ENCODE measurements around the gene STIP1.

Gene STIP1

DNA sequence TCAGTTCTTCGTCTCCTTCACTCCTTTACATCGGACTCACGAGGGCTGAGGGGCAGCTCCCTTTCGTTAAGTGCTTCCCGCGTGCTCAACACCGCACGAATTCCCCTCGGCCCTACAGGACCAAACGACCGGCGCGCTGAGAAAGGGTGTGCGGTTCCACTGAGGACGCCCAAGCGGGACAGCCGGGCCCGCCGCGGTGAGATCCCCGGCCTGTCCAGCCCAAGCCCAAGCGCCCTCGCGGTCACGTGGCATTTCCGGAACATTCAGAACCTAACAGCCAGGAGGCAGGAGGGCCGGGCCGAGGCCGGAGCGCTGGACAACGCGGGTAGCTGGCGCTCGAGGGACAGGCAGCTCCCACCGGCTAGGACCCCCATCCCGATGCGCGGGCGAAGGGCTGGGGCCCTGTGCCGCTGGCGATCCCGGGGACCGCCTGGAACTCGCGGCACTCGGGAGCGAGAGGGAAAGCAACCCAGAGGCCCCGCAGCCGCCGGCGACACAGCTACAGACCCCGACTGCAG lies 737 bp upstream of the STIP1 start:
- in situ Hi-C loops (cut with HindIII; ENCODE audit: low pct_ligation_motif_present, low pct_unique_long_range_greater_than_20kb, low sequenced_read_pairs) = no loop called here
- peak; percentile 80 for DNase-seq

DNA sequence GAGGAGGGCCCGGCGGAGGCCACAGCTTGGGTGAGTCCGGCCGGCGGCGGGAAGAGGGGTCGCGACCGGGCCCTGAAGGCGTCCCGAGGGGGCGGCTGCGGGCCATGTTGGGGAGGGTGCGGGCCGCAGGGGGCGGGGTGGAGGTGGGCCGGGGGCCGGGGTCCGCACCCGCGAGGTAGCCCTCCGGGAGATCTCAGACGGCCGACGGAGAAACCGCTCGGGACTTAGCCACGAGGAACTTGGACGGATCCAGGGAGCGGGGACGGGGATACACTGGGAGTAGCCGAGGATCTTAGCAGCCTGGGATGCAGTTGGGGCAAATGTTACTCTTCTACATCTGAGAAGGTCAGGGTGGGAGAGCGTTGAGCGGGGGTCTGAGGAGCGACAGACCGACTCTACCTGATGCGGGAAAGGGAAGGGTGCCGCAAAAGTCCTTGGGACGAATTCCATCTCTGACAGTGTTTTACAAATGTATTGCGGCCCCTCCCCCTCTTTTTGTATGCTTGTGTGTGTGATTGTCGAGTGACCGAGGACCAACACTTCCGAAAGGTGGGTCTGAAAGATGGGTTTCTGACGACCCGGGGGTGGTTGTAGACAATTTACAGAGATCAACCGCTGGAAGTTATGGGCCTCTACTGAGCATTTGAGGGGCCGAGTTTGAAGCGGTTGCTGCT lies 658 bp downstream of the STIP1 start:
- DNase-seq = no peak

DNA sequence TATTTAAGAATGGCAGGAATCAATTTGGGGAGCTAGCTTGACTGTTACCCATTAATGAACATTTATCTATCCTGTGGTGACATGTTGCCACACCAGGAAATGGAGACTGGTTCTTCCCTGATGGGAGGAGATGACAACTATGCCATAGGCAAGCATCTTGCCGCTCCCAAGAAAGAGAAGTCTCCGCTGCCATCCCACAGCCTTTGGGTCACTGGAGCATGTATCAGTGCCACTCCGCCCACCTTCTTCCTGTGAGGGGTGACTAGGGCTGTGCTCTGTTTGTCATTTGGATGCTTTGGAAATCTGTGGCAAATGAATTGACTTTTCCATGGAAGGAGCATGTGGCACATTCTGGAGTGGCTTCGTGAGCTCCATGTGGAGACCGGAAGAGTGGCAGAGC lies 6.5 kb downstream of the STIP1 start:
- in situ Hi-C loops (cut with HindIII; ENCODE audit: low pct_ligation_motif_present, low pct_unique_long_range_greater_than_20kb, low sequenced_read_pairs) = no loop called here
- DNase-seq = no peak

More for the DNA sequence above, 658 bp downstream of the STIP1 start:
- in situ Hi-C loops (cut with HindIII; ENCODE audit: low pct_ligation_motif_present, low pct_unique_long_range_greater_than_20kb, low sequenced_read_pairs) = no loop called here

DNA sequence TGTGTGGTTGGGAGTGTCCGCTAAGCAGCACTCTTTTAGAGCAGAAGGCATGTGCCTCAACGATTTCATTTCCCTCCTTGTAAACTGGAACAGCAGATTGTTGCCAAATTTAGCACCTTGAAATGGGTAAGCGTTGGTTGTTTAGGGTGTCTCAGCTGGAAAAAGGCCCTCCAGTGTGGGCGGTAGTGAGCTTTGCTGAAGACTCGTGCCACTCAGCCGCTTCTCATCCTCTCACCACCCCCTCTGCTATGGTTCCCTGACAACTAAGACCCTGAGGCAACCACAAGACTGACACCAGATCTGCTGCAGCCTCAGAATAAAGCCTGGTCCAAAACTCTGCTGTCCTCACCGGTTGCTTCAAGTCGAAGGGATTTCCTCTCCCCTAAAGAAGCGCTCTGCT lies 10.7 kb downstream of the STIP1 start:
- in situ Hi-C loops (cut with HindIII; ENCODE audit: low pct_ligation_motif_present, low pct_unique_long_range_greater_than_20kb, low sequenced_read_pairs) = no loop called here
- DNase-seq = no peak

DNA sequence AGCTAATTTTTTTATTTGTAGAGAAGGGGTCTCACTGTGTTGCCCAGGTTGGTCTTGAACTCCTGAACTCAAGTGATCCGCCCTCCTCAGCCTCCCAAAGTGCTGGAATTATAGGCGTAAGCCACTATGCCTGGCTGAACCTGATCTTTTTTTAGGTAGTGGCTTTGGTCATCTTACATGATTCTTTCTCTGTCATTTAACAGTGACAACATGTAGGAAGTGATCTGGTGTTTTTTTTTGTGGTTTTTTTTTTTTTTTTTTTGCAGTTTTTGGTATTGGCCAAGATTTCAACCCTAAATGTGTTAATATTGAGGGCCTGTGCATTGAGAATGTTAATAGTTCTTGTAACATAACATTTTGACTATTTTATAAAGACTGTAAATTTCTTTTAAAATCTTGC lies 12.5 kb downstream of the STIP1 start:
- in situ Hi-C loops (cut with HindIII; ENCODE audit: low pct_ligation_motif_present, low pct_unique_long_range_greater_than_20kb, low sequenced_read_pairs) = no loop called here
- no peak for DNase-seq

DNA sequence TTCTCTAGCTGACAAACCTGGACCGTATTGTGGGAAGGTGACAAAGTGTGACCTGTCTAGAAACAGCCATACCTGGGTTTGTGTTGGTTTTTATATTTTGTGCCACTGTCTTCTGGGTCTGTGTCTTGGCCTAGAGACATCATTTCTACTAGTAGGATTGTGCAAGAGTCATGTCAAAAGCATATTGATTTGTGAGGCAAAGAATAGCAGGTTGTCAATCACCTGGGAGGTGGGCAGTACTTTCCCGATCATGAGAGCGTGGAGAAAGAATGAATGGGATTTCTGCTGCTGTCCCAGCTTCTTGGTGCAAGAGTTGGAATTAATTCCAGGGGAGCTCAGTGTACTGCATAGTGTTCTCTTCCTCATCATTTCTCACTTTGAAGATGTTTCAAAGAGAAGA lies 15.6 kb downstream of the STIP1 start:
- in situ Hi-C loops (cut with HindIII; ENCODE audit: low pct_ligation_motif_present, low pct_unique_long_range_greater_than_20kb, low sequenced_read_pairs) = no loop called here
- no peak for DNase-seq

DNA sequence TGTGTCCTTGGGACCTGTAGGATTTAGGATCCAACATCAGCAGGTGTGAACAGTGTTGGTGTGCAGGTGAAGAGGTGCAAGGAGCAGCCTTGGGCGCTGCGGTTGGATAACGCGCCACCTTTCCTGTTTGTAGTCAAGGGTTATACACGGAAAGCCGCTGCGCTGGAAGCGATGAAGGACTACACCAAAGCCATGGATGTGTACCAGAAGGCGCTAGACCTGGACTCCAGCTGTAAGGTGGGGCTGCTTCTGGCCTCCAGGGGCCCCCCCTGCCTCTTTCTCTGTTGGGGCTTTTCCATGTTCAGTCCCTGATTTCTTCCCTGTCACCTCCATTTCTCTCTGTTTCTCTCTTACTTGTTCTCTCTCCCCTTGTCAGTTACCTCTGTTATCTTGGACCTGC lies 17.0 kb downstream of the STIP1 start:
- in situ Hi-C loops (cut with HindIII; ENCODE audit: low pct_ligation_motif_present, low pct_unique_long_range_greater_than_20kb, low sequenced_read_pairs) = no loop called here
- DNase-seq = no peak

DNA sequence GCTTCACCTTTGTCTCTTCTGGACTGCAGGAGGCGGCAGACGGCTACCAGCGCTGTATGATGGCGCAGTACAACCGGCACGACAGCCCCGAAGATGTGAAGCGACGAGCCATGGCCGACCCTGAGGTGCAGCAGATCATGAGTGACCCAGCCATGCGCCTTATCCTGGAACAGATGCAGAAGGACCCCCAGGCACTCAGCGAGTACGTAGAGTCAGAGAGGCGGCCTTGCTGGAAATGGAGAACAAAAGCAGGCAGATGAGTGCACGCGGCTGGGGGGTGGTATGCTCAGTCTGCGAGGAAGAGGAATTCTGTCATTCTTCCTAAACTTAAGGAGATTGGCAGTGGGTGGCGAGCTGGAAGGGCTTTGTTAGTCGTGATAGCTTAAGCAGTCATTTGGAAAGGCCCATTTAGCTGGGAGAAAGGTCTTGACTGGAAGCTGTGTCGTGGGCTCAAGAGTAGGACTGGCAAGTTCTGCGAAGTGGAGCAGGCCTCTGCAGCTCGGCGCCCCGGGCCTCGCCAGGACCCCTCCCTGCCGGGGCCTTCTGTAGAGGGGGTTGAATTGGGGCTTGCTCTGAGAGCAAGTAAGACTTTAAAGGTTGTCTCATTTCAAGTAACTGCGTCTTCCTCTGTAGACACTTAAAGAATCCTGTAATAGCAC lies 17.6 kb downstream of the STIP1 start:
- in situ Hi-C loops (cut with HindIII; ENCODE audit: low pct_ligation_motif_present, low pct_unique_long_range_greater_than_20kb, low sequenced_read_pairs) = no loop called here
- DNase-seq = no peak

DNA sequence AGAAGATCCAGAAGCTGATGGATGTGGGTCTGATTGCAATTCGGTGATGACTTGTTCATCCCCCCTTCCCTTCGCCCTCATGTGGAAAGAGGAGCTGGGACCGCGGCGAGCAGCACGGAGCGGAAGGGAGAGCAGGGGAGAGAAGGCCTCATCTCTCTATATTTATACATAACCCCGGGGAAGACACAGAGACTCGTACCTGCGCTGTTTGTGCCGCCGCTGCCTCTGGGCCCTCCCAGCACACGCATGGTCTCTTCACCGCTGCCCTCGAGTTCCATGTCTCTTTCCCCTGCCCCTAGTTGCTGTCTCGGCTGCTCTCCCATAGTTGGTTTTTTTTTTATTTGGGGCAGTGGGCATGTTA lies 18.1 kb downstream of the STIP1 start:
- in situ Hi-C loops (cut with HindIII; ENCODE audit: low pct_ligation_motif_present, low pct_unique_long_range_greater_than_20kb, low sequenced_read_pairs) = no loop called here
- no peak for DNase-seq

DNA sequence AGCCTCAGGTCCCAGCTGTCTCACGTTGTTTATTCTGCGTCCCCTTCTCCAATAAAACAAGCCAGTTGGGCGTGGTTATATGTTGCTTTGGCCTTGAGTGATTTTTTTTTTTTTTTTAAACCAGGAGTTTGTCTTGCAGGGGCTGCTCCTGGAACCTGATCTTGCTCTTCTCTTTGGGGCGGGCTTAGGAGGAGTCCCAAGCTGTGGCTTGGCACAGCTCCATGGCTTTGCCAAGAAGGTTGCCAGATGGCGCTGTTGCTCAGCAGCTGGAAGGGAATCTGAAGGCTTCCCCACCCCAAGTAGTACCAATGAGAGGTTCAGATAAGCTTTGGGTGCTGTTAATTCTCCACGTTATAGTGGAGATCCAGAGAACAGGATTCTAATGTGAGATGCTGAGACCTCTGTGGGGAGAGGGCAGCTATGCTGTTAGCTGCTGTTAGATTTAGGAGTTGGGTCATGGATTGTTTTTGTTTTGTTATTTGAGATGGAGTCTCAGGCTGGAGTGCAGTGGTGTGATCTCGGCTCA lies 18.6 kb downstream of the STIP1 start:
- peak; percentile 88 for DNase-seq
- in situ Hi-C loops (cut with HindIII; ENCODE audit: low pct_ligation_motif_present, low pct_unique_long_range_greater_than_20kb, low sequenced_read_pairs) = no loop called here

DNA sequence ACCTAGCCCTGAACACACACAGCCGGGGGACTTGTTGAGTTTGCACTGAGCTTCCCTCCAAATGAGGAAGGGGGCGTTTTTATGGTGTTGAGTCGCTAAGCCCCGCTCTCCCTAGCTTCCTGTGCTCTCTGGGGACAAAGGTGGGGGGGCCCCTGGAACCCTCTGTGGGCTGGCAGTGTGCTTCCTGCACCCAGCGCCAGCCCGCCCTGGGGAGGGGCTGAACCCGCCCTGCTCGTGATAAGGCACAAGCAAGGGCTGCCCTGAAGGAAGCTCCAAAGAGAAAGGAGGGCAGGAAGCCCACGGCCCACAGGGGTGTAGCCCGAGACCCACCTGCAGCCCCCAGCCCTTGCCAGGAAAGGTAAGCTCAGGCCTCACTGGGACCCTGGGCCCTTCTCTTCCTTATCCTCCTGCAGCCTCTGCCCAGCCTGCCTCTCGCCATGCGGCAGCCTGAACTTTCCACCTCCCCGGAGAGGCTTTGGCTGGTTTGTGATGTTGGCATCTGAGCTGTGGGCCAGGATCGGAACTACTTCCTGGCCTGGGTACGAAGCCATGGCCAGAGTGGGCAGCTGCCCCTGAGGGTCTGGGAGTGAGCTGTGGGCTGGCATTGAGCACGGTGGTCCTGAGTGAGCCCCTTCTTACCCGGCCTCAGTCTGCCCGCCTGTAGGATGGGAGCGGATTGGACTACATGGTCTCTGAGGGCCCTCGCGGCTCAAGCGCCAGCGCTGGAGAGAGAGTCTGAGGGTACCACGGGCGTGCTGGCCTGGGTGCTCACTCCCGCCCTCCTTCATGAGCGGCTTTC lies 20.7 kb downstream of the STIP1 start, which contains the start of gene FERMT3:
Gene FERMT3 (plus strand): TSS at position 265 of the 799 bp plus-strand sequence. CDS start 644 bp downstream, outside the sequence.
- DNase-seq = no peak
- in situ Hi-C loops (cut with HindIII; ENCODE audit: low pct_ligation_motif_present, low pct_unique_long_range_greater_than_20kb, low sequenced_read_pairs) = no loop called here

DNA sequence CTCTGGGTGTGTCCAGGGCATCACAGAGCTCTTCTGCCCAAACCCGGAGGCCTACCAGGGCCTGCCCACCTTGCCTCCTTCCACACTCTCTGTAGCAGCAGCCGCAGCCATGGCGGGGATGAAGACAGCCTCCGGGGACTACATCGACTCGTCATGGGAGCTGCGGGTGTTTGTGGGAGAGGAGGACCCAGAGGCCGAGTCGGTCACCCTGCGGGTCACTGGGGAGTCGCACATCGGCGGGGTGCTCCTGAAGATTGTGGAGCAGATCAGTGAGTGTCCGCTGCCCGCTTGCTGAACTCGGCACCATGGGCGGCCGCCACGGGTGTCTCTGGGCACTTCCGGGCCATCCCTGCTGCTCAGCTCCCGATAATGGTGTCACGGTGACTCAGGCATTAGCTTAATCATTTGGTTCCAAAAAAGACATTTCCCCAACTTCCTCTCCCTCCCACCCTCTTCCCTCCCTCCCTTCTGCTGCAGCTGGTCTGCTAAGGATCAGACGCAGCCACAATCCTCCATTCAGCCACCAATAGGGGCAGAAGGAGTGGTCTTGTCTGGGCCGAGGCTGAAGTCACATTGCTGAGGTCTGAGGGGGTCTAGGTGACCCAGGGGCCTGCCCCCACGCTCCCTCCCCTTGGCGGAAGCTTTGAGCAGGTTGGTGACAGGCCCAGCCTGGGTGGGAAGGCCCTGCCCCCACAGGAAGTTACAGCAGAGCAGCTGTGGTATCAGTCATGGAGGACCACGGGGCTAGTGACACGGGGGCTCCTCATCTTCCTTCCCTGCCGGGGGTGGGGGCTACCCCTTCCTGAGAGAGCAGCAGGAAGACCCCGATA lies 21.5 kb downstream of the STIP1 start:
- DNase-seq = no peak
- in situ Hi-C loops (cut with HindIII; ENCODE audit: low pct_ligation_motif_present, low pct_unique_long_range_greater_than_20kb, low sequenced_read_pairs) = no loop called here

DNA sequence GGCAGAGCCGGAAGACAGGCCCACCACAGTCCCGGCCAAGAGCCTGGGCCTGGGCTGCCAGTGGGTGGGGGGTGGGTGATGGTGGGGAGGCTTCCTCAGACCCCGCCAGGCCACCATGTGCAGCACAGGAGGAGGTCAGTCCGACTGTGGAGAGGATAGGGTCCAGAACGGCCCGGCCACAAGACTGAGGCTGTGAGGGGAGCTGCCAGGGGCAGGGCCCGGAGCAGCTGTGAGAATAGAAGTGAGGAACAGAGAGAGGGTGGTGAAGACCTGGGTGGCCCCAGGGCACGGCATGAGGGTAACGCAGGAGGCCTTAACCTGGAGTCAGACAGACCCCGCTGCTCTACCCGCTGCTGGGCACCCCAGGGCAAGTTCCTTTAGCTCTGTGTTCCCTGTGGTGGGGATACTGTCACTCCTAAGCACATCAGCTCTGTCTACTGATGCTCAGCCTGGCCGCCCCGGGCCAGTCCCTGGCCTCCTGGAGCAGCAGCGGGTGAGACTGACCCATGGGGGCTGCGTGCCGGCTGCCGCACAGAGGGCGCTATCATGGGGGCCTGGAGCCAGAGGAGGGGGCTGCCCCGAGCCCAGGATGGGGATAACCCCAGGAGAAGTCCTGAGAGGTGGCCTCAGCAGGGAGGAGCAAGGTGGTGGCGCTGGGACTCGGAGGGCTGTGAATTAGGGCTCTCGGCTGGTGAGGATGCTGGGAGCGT lies 22.3 kb downstream of the STIP1 start:
- in situ Hi-C loops (cut with HindIII; ENCODE audit: low pct_ligation_motif_present, low pct_unique_long_range_greater_than_20kb, low sequenced_read_pairs) = no loop called here
- DNase-seq = no peak

DNA sequence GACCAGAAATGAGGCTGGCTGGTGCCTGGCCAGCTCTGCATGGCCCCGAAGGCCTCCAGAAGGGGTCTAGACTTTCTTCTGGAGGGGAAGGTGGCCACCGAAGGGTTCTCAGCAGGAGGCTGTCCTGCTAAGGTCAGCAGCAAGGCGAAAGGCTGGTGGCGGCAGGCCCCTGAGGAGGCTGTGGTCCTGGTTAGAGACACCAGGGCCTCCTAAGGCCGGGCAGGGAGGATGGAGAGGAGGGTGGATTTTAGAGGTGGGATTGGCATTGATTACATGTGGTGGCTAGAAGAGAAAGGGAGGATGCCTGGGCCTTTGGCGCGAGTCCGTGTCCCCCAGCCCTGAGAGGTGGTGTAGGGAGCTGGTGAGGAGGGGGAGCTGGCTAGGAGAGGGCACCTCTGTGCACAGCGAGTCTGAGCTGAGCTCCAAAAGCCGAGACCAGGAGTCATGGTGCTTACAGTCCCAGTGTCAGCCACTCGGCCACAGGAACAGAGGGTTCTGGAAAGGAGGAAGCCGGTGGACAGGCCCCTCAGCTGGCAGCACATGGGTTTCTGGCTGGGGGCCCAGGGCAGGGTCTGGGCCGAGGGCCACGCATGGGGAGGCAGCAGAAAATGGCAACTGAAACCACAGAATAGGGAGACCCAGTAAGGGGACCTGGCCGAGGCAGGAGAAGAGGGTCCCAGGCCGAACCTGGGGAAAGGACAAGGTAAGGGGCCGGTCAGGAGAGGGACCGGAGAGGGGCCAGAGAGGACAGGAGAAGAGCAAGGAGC lies 23.0 kb downstream of the STIP1 start:
- in situ Hi-C loops (cut with HindIII; ENCODE audit: low pct_ligation_motif_present, low pct_unique_long_range_greater_than_20kb, low sequenced_read_pairs) = no loop called here
- no peak for DNase-seq

DNA sequence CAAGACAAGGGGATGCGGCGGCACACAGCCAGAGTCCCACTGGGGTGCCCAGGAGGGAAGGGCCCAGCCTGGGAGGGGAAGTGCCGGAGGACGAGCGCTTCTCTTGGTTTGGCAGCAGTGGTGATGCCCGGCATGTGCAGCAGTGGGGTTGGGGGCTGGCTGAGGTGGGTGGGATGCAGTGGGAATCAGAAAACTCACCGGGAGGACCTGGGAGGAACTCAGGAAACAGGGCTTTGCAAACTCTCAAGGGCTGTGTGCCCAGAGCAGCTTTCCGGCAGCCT lies 23.5 kb downstream of the STIP1 start:
- in situ Hi-C loops (cut with HindIII; ENCODE audit: low pct_ligation_motif_present, low pct_unique_long_range_greater_than_20kb, low sequenced_read_pairs) = no loop called here

DNA sequence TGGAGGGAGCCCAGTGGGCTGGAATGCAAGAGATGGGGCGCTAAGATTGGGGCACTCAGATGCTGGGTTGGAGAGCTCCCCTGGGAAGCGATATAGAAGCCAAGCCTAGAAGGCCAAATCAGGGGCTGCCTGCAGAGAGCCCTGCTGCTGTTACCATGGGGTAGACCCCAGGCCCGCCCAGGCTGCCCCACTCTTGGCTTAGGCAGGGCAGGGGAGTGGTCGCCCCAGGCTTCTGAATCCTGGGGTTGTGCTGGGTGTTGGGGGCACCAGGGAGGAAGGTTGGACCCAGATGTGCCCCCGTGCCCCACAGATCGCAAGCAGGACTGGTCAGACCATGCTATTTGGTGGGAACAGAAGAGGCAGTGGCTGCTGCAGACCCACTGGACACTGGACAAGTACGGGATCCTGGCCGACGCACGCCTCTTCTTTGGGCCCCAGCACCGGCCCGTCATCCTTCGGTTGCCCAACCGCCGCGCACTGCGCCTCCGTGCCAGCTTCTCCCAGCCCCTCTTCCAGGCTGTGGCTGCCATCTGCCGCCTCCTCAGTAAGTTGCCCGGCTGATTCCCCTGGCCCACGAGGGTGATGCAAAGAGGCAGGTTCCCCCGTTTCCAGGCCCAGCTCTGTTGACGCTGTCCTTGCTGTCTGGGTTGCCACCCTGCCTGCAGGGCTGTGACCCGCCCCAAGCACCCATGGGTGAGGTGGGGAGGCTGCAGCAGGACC lies 24.5 kb downstream of the STIP1 start:
- in situ Hi-C loops (cut with HindIII; ENCODE audit: low pct_ligation_motif_present, low pct_unique_long_range_greater_than_20kb, low sequenced_read_pairs) = no loop called here

More for the DNA sequence above, 23.5 kb downstream of the STIP1 start:
- no peak for DNase-seq

More for the DNA sequence above, 24.5 kb downstream of the STIP1 start:
- no peak for DNase-seq

Measured in ACHN (cell line).